Adrenal gland (tissue), 12 donors: Measurements from ENCODE around the gene TRIM42. TPM values are rescaled to one million over a fixed set of nuclear protein-coding genes. Genes with fewer than 3 reads are reported as not detected.

ENCODE experiments used
- DNase-seq, 7 donors: peaks; one replicate each; pipeline ENCODE4 v3.0.0-alpha.2; 2019 to 2020
- H3K27ac ChIP-seq, 5 donors: fragments of 200-600 bp; sonication (generic) in 4 of 5; 1 replicate in 3 of 5; 2 replicates in 2 of 5; pipeline versions ENCODE4 v1.5.1 to v1.8.0; 2016 to 2020; ENCODE audit warnings: mild to moderate bottlenecking in 1 of 5
- H3K27me3 ChIP-seq: fragments of 200-600 bp; 2 replicates; pipeline ENCODE4 v1.8.0; 2021
- H3K36me3 ChIP-seq, 2 donors: fragments of 200-600 bp; replicated peaks in 1 of 2; 1 replicate in 1 of 2; 2 replicates in 1 of 2; pipeline versions ENCODE4 v1.5.1 to v1.8.0; 2018 to 2022
- H3K4me1 ChIP-seq, 2 donors: fragments of 200-600 bp; replicated peaks in 1 of 2; 1 replicate in 1 of 2; 2 replicates in 1 of 2; pipeline versions ENCODE4 v1.5.1 to v1.8.0; 2018 to 2021
- H3K4me3 ChIP-seq, 4 donors: fragments of 200-600 bp; sonication (generic) in 3 of 4; one replicate each; pipeline ENCODE4 v1.5.1; 2016 to 2018
- H3K9me3 ChIP-seq, 3 donors: fragments of 200-600 bp; sonication (generic) in 1 of 3; replicated peaks in 1 of 3; 1 replicate in 2 of 3; 2 replicates in 1 of 3; pipeline versions ENCODE4 v1.5.1 to v1.8.0; 2016 to 2021
- POLR2A ChIP-seq, 2 donors: fragments of 450-650 bp; IDR thresholded peaks; one replicate each; pipeline ENCODE4 v1.6.1; 2017; ENCODE audit warnings: antibody characterized with exemption in 2 of 2, mild to moderate bottlenecking in 2 of 2, moderate library complexity in 1 of 2
- WGBS, 4 donors: extraction: QIAGEN DNeasy Blood & Tissue Kit in 2 of 4; methylation state at CpG; one replicate each; pipeline versions ENCODE4 v1.1.5 to v1.1.7; 2013 to 2017; 5-methylcytosine and 5-hydroxymethylcytosine counted together
- intact Hi-C, 2 donors: fragments of 100-400 bp; cut with DNase I; formaldehyde crosslinking; loops; one replicate each; pipeline versions ENCODE4 v1.14.1 to v1.15.0; 2022 to 2023
- polyA plus RNA-seq, 3 donors: library from polyadenylated mRNA; stranded (reverse); fragments of 200-250 nt in 2 of 3; fragments of 350-450 nt in 1 of 3; fragmentation: Illumina TruSeq in 1 of 3; extraction: RNeasy Lipid Tissue Mini Kit (QIAGEN cat#74804) in 1 of 3; gene quantifications; one replicate each; pipeline ENCODE4 v1.2.3, GENCODE V29; 2013 to 2014
- total RNA-seq, 9 donors: library from RNA; depleted of rRNA in 4 of 9; stranded (reverse); fragments of >200 nt in 4 of 9; fragments of 120-200 nt in 1 of 9; fragmentation: NEBNext Ultra II Directional in 1 of 9; extraction: Animal tissue kit (Norgen Biotek cat#: 25700) in 1 of 9; gene quantifications; one replicate each; pipeline versions ENCODE4 v1.1.0 to v1.2.4, GENCODE V29; 2013 to 2023
- TF ChIP-seq, protein P1 (sequence below), 6 experiments: fragments of 450-650 bp in 4 of 6; fragments of 200-600 bp in 2 of 6; sonication (generic) in 1 of 6; IDR thresholded peaks; 1 replicate in 5 of 6; 2 replicates in 1 of 6; pipeline versions ENCODE4 v1.5.1 to v1.8.0; 2016 to 2021; ENCODE audit warnings: antibody characterized with exemption in 6 of 6, mild to moderate bottlenecking in 2 of 6, moderate library complexity in 1 of 6
- donor health status: healthy with polysubstance abuse.
- donor health status: Bipolar disorder and iron deficiency.
- donor health status: DM: yes; HTN: yes; CAD: no.
- donor health status: DM: no; HTN: no; CAD: no.
- donor health status: DM: no; HTN: no; CAD: no.
- donor health status: DM: yes; HTN: yes; CAD: no.

TRIM42 gene
- total and polyA plus RNA-seq, 12 donors = not detected

DNA sequence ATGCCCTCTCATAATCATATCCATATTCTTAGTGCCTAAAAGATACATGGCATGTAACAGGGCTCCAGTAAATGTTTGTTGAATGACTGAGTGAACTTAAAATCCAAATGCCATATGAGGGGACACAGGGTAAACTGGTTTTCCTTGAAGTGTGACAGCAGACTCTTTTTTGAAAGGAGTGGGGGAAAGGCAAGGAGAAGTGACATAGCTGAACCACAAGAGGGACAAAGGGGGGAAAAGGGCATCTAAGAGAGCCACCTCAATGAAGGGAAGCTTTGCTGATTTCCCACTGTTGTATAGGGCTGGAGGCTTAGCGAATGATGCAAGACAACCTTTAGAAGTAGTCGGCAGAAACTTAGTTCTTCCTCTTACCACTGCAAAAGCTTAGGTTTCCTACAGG lies 9.1 kb downstream of the TRIM42 start:
- WGBS, 4 donors = 75 to 92% (median 86%) methylated on average over 2 of the region's 2 CpGs
- Histone ChIP-seq H3K27me3 (no peaks in the 10 kb centered on the region), H3K36me3 (no peaks in the 10 kb centered on the region), H3K27ac (no peak overlapping the region), H3K9me3 (no peaks in the 10 kb centered on the region), H3K4me3 (no peak overlapping the region), H3K4me1 (no peaks in the 10 kb centered on the region)
- no peak for DNase-seq
- no peak for TF ChIP-seq POLR2A (IDR thresholded peaks at IDR 0.05)
- TF ChIP-seq, protein P1, sequence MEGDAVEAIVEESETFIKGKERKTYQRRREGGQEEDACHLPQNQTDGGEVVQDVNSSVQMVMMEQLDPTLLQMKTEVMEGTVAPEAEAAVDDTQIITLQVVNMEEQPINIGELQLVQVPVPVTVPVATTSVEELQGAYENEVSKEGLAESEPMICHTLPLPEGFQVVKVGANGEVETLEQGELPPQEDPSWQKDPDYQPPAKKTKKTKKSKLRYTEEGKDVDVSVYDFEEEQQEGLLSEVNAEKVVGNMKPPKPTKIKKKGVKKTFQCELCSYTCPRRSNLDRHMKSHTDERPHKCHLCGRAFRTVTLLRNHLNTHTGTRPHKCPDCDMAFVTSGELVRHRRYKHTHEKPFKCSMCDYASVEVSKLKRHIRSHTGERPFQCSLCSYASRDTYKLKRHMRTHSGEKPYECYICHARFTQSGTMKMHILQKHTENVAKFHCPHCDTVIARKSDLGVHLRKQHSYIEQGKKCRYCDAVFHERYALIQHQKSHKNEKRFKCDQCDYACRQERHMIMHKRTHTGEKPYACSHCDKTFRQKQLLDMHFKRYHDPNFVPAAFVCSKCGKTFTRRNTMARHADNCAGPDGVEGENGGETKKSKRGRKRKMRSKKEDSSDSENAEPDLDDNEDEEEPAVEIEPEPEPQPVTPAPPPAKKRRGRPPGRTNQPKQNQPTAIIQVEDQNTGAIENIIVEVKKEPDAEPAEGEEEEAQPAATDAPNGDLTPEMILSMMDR (IDR thresholded peaks at IDR 0.05) = no peak
- intact Hi-C loops = no loop called here

DNA sequence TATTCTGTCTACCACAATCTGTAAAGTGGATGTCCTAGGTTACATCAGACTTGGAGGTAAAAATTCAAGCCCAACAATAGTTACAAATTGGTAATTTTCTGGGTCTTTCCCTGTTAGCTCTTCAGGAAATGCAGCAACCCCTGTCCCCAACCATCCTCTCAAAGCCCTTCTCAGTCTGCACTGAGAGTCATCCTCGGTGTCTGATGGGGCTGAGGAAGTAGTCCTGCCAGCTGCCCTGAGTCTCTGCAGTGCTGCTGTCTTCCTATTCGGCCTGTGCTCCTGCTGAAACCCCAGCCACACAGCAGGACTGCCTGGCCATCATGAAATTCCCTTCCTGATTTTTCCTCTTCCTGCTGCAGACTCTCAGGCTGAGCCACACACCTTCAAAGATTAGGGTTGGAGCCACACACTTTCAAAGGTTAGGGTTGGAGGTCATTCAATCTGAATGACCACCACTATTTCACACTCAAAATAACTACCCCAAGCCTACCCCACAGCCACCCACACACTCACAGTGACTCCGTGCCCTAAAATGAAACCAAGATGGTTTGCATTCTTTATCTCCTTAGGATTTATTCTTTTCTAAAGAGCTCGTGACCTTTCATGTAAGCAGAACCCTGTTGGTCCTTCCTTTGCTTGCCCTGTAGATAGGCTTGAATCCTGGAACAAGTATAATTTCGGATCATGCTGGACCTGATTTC lies 17.6 kb downstream of the TRIM42 start:
- H3K36me3 ChIP-seq = no peaks in the 10 kb centered on the region

GRCh38 chr3:140699516-140700231 lies 21.8 kb downstream of the TRIM42 start:
- no peaks in the 10 kb centered on the region for H3K36me3 ChIP-seq
- no peak for DNase-seq
- H3K4me1 ChIP-seq = no peaks in the 10 kb centered on the region
- H3K27ac ChIP-seq = no peak overlapping the region
- TF ChIP-seq, protein P1 (IDR thresholded peaks at IDR 0.05) = no peak
- TF ChIP-seq POLR2A (IDR thresholded peaks at IDR 0.05) = no peak
- no peak overlapping the region for H3K4me3 ChIP-seq
- H3K9me3 ChIP-seq = no peaks in the 10 kb centered on the region
- intact Hi-C loops = no loop called here
- WGBS, 4 donors = 77 to 82% (median 78%) methylated on average over 3 of the region's 3 CpGs
- no peaks in the 10 kb centered on the region for H3K27me3 ChIP-seq

More for the DNA sequence above, 17.6 kb downstream of the TRIM42 start:
- H3K4me1 ChIP-seq = no peaks in the 10 kb centered on the region
- no peak overlapping the region for H3K4me3 ChIP-seq
- H3K27ac ChIP-seq = no peak overlapping the region
- WGBS, 4 donors = 56 to 67% (median 65%) methylated on average over 5 of the region's 5 CpGs
- H3K27me3 ChIP-seq = no peaks in the 10 kb centered on the region
- H3K9me3 ChIP-seq = no peaks in the 10 kb centered on the region
- no peak for DNase-seq
- intact Hi-C loops = no loop called here
- no peak for TF ChIP-seq POLR2A (IDR thresholded peaks at IDR 0.05)
- TF ChIP-seq, protein P1 (IDR thresholded peaks at IDR 0.05) = no peak

GRCh38 chr3:140702281-140702680 lies 24.4 kb downstream of the TRIM42 start:
- WGBS, 4 donors = 87 to 93% (median 89%) methylated on average over 4 of the region's 4 CpGs
- TF ChIP-seq, protein P1 (IDR thresholded peaks at IDR 0.05) = no peak
- TF ChIP-seq POLR2A (IDR thresholded peaks at IDR 0.05) = no peak
- no peaks in the 10 kb centered on the region for H3K27me3 ChIP-seq
- H3K9me3 ChIP-seq = no peaks in the 10 kb centered on the region
- H3K4me3 ChIP-seq = no peak overlapping the region
- no peaks in the 10 kb centered on the region for H3K4me1 ChIP-seq
- H3K36me3 ChIP-seq = no peaks in the 10 kb centered on the region
- H3K27ac ChIP-seq = no peak overlapping the region
- intact Hi-C loops = no loop called here
- DNase-seq = no peak
